Lower leg skin (tissue), 3 donors: ENCODE results near the gene PODXL2.

ENCODE experiments used
- CTCF ChIP-seq, 3 donors: fragments of 450-650 bp; IDR thresholded peaks; one replicate each; pipeline ENCODE4 v1.5.1; 2016; ENCODE audit warnings: antibody characterized with exemption in 3 of 3, mild to moderate bottlenecking in 3 of 3, moderate library complexity in 2 of 3
- POLR2A ChIP-seq, 2 donors: fragments of 450-650 bp; IDR thresholded peaks; one replicate each; pipeline ENCODE4 v1.6.1; 2016 to 2017; ENCODE audit warnings: antibody characterized with exemption in 2 of 2, mild to moderate bottlenecking in 1 of 2, moderate library complexity in 1 of 2

GRCh38 chr3:127720161-127720823 is 91.3 kb downstream of the PODXL2 start:
- TF ChIP-seq CTCF (IDR thresholded peaks at IDR 0.05) = no peak
- no peak for TF ChIP-seq POLR2A (IDR thresholded peaks at IDR 0.05)
